Mesendoderm (in vitro differentiated cells): Measurements from ENCODE around the gene GDAP1L1.
A peak's percentile ranks its signal among the peaks of the same experiment; 100 is the strongest.
"Not testable (repeated sequence)": the region's sequence is repeated elsewhere in the genome, so short reads cannot be mapped to it uniquely, and the experiment has no call there.

ENCODE experiments used
- DNase-seq: peaks from one replicate; pipeline ENCODE4 v3.0.0; 2013
- H2AK5ac ChIP-seq: 2 replicates; pipeline ENCODE4 v1.6.1; 2013; ENCODE audit warnings: low read length, inconsistent platforms
- H2BK120ac ChIP-seq: 2 replicates; pipeline ENCODE4 v1.6.1; 2013; ENCODE audit warnings: low read depth, mild to moderate bottlenecking, low read length, moderate library complexity, mixed read lengths
- H2BK15ac ChIP-seq: replicated peaks from 2 replicates; pipeline ENCODE4 v1.6.1; 2013; ENCODE audit warnings: low read depth, mild to moderate bottlenecking, moderate library complexity
- H2BK5ac ChIP-seq: 2 replicates; pipeline ENCODE4 v1.6.1; 2013; ENCODE audit warnings: low read length, inconsistent platforms
- H3K18ac ChIP-seq: 2 replicates; pipeline ENCODE4 v1.6.1; 2013; ENCODE audit warnings: mild to moderate bottlenecking, low read length, mixed read lengths
- H3K23ac ChIP-seq: one replicate; pipeline ENCODE4 v1.6.1; 2013; ENCODE audit warnings: low read length
- H3K27ac ChIP-seq: 2 replicates; pipeline ENCODE4 v1.5.1; 2013; ENCODE audit warnings: low read depth, mild to moderate bottlenecking, inconsistent platforms, low read length, moderate library complexity
- H3K27me3 ChIP-seq: 2 replicates; pipeline ENCODE4 v1.6.1; 2013; ENCODE audit warnings: low read length, control low read depth, mild to moderate bottlenecking, inconsistent platforms; ENCODE audit not compliant: insufficient read depth, poor library complexity
- H3K36me3 ChIP-seq: 2 replicates; pipeline ENCODE4 v1.6.1; 2013; ENCODE audit warnings: low read length, inconsistent platforms; ENCODE audit not compliant: control insufficient read depth, insufficient read depth
- H3K4ac ChIP-seq: one replicate; pipeline ENCODE4 v1.6.1; 2013; ENCODE audit warnings: low read depth, mild to moderate bottlenecking, low read length, moderate library complexity
- H3K4me1 ChIP-seq: 2 replicates; pipeline ENCODE4 v1.6.1; 2013; ENCODE audit warnings: low read depth, low read length, inconsistent platforms; ENCODE audit not compliant: control insufficient read depth
- H3K4me2 ChIP-seq: 2 replicates; pipeline ENCODE4 v1.6.1; 2013; ENCODE audit warnings: low read length
- H3K4me3 ChIP-seq: 2 replicates; pipeline ENCODE4 v1.5.1; 2013; ENCODE audit warnings: mild to moderate bottlenecking, low read length
- H3K56ac ChIP-seq: one replicate; pipeline ENCODE4 v1.6.1; 2013; ENCODE audit warnings: low read length
- H3K79me1 ChIP-seq: 2 replicates; pipeline ENCODE4 v1.6.1; 2013; ENCODE audit warnings: low read length, inconsistent platforms
- H3K79me2 ChIP-seq: 2 replicates; pipeline ENCODE4 v1.6.1; 2013; ENCODE audit warnings: mild to moderate bottlenecking, low read length; ENCODE audit not compliant: control insufficient read depth, insufficient read depth
- H3K9ac ChIP-seq: 2 replicates; pipeline ENCODE4 v1.6.1; 2013; ENCODE audit warnings: low read length, inconsistent platforms
- H4K5ac ChIP-seq: one replicate; pipeline ENCODE4 v1.6.1; 2013; ENCODE audit warnings: low read length
- H4K8ac ChIP-seq: one replicate; pipeline ENCODE4 v1.6.1; 2013; ENCODE audit warnings: low read depth, mild to moderate bottlenecking, control low read depth, low read length, moderate library complexity
- WGBS: extraction: QIAGEN DNeasy Blood & Tissue Kit; methylation state at CpG from one replicate; pipeline ENCODE4 v1.1.7; 2013; ENCODE audit warnings: low lambda C conversion rate, missing lambda C conversion rate; ENCODE audit not compliant: insufficient coverage; ENCODE audit errors: extremely low coverage; 5-methylcytosine and 5-hydroxymethylcytosine counted together

GDAP1L1 gene

DNA sequence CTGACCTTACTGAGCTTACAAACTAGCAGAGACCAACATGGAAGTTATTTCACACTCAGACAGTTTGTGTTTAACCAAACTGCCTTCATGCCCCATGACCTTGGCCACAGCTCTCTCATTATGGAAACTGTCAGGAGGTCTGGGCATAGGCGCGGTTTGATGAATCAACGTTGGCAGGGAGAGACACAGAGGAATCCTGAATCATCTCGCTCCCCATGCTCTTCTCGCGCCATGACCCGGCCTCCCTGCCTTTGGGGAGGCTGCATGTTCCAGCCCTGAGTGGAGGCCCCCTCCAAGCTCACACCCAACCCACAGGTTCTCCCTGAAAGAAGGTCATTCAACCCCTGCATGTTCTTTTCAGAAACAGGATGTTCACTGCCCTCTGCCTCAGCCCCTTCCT is 15.9 kb upstream of the GDAP1L1 start:
- peak overlapping the region; percentile 96 for H3K23ac ChIP-seq
- no peaks in the 10 kb centered on the region for H3K79me1 ChIP-seq
- H3K4me3 ChIP-seq = no peak overlapping the region
- WGBS = no CpG with 5 or more reads among the region's 7 CpGs
- H4K8ac ChIP-seq = no peak overlapping the region
- no peak overlapping the region for H4K5ac ChIP-seq
- no peak overlapping the region for H2BK120ac ChIP-seq
- H3K18ac ChIP-seq = no peak overlapping the region
- H3K27me3 ChIP-seq = no peaks in the 10 kb centered on the region
- peak overlapping the region; percentile 27 for H2BK5ac ChIP-seq
- no peaks in the 10 kb centered on the region for H3K36me3 ChIP-seq
- peak overlapping the region; percentile 20 for H3K27ac ChIP-seq
- no peak overlapping the region for H3K4ac ChIP-seq
- H3K4me2 ChIP-seq = no peak overlapping the region
- H3K56ac ChIP-seq = peak overlapping the region; percentile 57
- no peak overlapping the region for H3K9ac ChIP-seq
- no peak overlapping the region for H2AK5ac ChIP-seq
- peaks cover 8% of the 10 kb centered on the region for H3K4me1 ChIP-seq
- H2BK15ac ChIP-seq = no peak overlapping the region
- no peak for DNase-seq
- no peaks in the 10 kb centered on the region for H3K79me2 ChIP-seq

DNA sequence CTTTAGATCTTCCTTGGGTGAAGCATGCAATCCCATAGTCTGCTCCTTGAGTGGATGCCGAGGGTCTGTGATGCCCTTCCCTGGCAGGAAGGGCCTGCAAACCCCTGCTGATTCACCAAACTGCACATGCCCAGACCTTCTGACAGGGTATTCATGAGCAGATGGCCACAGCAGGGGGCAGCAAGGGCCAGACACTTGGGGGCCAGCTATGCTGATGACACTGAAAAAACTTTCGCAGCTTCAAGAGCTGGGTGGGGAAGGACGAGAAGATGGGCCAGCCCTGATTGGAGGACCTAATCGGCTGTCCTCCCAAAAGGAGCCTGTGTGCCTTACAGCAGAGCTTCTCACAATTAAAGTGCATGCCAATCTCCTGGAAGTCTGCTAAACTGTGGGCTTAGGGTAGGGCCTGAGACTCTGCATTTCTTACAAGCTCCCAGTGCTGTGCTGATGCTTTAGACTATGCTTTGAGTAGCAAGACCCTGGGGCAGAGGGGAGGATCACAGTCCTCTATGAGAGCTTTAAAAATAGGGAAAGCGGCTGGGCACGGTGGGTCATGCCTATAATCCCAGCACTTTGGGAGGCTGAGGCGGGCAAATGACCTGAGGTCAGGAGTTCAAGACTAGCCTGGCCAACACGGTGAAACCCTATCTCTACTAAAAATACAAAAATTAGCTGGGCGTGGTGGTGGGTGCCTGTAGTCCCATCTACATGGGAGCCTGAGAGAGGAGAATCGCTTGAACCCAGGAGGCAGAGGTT is 15.2 kb upstream of the GDAP1L1 start:
- no peak overlapping the region for H2AK5ac ChIP-seq
- H2BK15ac ChIP-seq = no peak overlapping the region
- H3K27ac ChIP-seq = peak overlapping the region; percentile 26
- H3K4ac ChIP-seq = no peak overlapping the region
- no peak overlapping the region for H3K4me3 ChIP-seq
- peak overlapping the region; percentile 67 for H3K56ac ChIP-seq
- peak; percentile 97 for DNase-seq
- H2BK5ac ChIP-seq = no peak overlapping the region
- peak overlapping the region; percentile 23 for H4K5ac ChIP-seq
- H3K4me1 ChIP-seq = peaks cover 8% of the 10 kb centered on the region
- no peaks in the 10 kb centered on the region for H3K36me3 ChIP-seq
- no peaks in the 10 kb centered on the region for H3K27me3 ChIP-seq
- H3K18ac ChIP-seq = no peak overlapping the region
- H3K79me2 ChIP-seq = no peaks in the 10 kb centered on the region
- no peak overlapping the region for H2BK120ac ChIP-seq
- no CpG with 5 or more reads among the region's 10 CpGs for WGBS
- H3K23ac ChIP-seq = no peak overlapping the region
- H4K8ac ChIP-seq = no peak overlapping the region
- H3K9ac ChIP-seq = peak overlapping the region; percentile 13
- no peaks in the 10 kb centered on the region for H3K79me1 ChIP-seq
- no peak overlapping the region for H3K4me2 ChIP-seq

DNA sequence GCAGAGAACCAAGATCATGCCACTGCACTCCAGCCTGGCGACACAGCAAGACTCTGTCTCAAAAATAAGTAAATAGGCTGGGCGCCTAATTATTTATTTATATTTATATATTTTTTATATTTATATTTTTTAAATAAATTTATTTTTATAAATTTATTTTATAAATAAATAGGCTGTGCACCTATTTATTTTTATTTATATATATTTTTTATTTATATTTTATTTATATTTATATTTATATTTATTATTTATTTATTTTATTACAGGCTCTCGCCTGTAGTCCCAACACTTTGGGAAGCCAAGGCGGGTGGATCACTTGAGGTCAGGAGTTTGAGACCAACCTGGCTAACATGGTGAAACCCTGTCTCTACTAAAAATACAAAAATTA is 14.6 kb upstream of the GDAP1L1 start:
- not testable (repeated sequence) for H3K9ac ChIP-seq, H2BK5ac ChIP-seq, H3K18ac ChIP-seq, H3K79me2 ChIP-seq, H3K4me2 ChIP-seq, H4K5ac ChIP-seq, H3K4me1 ChIP-seq, H3K56ac ChIP-seq, H3K23ac ChIP-seq, DNase-seq, H4K8ac ChIP-seq, H3K27me3 ChIP-seq, H3K79me1 ChIP-seq, H2AK5ac ChIP-seq, H3K4ac ChIP-seq, H2BK120ac ChIP-seq, H3K36me3 ChIP-seq, H2BK15ac ChIP-seq, H3K27ac ChIP-seq, H3K4me3 ChIP-seq
- WGBS = no CpG with 5 or more reads among the region's 4 CpGs

DNA sequence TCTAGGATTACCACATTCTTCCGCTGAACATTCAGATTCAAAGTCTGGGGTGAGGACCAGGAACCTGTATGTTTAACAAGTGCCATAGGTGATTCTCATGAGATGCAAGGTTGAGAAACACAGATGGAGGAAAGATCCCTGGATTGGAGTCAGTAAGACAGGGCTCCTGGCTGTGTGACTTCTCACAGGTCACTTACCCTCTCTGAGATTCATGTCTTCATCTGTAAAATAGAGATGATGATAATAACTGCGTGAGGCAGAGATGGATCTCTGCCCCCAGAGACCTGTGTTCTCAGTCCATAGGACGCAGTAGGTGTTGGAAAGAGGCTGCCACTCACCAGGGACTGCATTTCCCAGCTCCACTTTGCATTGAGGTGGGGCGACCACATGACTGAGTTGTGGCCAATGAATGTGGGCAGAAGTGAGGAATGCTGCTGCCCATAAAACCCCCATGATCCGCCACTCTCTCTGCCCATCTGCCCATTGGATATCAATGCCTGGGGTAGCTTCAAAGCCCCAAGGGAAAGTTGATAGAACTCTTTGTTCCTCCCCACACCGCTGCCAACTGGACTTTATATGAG is 13.6 kb upstream of the GDAP1L1 start:
- no CpG with 5 or more reads among the region's 6 CpGs for WGBS
- Histone ChIP-seq H3K4me3 (no peak overlapping the region), H3K4me1 (peaks cover 8% of the 10 kb centered on the region), H4K8ac (no peak overlapping the region), H3K36me3 (no peaks in the 10 kb centered on the region), H2BK120ac (no peak overlapping the region), H3K23ac (no peak overlapping the region), H2BK15ac (no peak overlapping the region), H3K27me3 (no peaks in the 10 kb centered on the region), H3K4me2 (no peak overlapping the region), H3K56ac (no peak overlapping the region), H2BK5ac (no peak overlapping the region), H3K4ac (no peak overlapping the region), H3K18ac (no peak overlapping the region), H3K79me1 (no peaks in the 10 kb centered on the region), H3K79me2 (no peaks in the 10 kb centered on the region), H4K5ac (no peak overlapping the region), H3K27ac (no peak overlapping the region), H3K9ac (no peak overlapping the region), H2AK5ac (no peak overlapping the region)
- DNase-seq = no peak

DNA sequence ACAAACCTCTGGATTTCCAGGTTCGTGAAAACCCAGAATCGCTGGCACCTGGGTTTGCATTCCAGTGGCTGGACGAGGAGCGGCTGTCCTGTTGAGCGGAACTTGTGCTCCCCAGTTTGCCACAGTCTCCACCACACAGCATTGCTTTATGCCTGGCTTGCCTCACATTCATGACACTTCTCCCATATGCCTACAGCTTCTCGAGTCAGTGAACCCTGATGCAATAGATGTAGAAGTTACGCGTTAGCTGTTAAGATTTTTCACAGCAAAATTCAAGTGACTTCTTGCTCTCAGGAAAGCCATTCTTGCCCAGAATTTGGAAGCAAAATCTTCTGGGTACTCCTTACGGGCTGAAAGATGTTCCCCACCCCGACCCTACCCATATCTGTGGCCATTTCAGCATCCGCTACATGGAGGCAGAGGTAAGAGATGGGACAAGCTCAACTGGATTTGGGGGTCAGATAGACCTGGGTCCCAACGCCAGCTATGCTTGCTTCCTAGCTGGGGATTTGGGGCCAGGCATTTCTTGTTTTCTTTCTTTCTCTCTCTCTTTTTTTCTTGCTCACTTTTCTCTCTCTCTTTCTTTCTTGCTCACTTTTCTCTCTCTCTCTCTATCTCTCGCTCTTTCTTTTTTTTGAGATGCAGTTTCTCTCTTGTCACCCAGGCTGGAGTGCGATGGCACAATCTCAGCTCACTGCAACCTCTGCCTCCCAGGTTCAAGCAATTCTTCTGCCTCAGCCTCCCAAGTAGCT is 12.4 kb upstream of the GDAP1L1 start:
- Histone ChIP-seq H2BK5ac (no peak overlapping the region), H3K18ac (no peak overlapping the region), H4K5ac (no peak overlapping the region), H3K79me2 (no peaks in the 10 kb centered on the region), H3K23ac (no peak overlapping the region), H3K4ac (no peak overlapping the region), H2BK15ac (no peak overlapping the region), H3K4me3 (no peak overlapping the region), H2BK120ac (no peak overlapping the region), H3K4me2 (no peak overlapping the region), H3K56ac (peak overlapping the region; percentile 67), H4K8ac (no peak overlapping the region), H2AK5ac (no peak overlapping the region), H3K4me1 (peaks cover 8% of the 10 kb centered on the region), H3K9ac (no peak overlapping the region), H3K27me3 (no peaks in the 10 kb centered on the region), H3K79me1 (no peaks in the 10 kb centered on the region), H3K27ac (no peak overlapping the region), H3K36me3 (no peaks in the 10 kb centered on the region)
- no CpG with 5 or more reads among the region's 14 CpGs for WGBS
- DNase-seq = peak; percentile 63
